CD4-positive, alpha-beta memory T cell (primary cell): Measurements from ENCODE around the gene SEC22C. TPM values are rescaled to one million over a fixed set of nuclear protein-coding genes. Genes with fewer than 3 reads are reported as not detected.

Experiments used
- CTCF ChIA-PET: fragments of 350-600 bp; sonication (Branson Sonifier 250); formaldehyde crosslinking; loops from one replicate; lab custom pipeline; 2021; ENCODE audit warnings: inconsistent platforms; ENCODE audit not compliant: partially characterized antibody; lab: Charles Lee
- POLR2A ChIA-PET: fragments of 350-600 bp; sonication (Branson Sonifier 250); formaldehyde crosslinking; loops from one replicate; lab custom pipeline; 2021; ENCODE audit not compliant: partially characterized antibody; lab: Charles Lee
- DNase-seq, 5 donors: peaks; one replicate each; pipeline versions ENCODE4 v3.0.0 to v3.0.0-alpha.2; 2020 to 2022; ENCODE audit warnings: mixed read lengths in 1 of 5
- H3K27ac ChIP-seq: one replicate; pipeline ENCODE4 v1.7.0; 2013; ENCODE audit warnings: low read depth, low read length
- H3K27me3 ChIP-seq: 2 replicates; pipeline ENCODE4 v1.7.0; 2013; ENCODE audit warnings: mild to moderate bottlenecking, low read length, moderate library complexity; ENCODE audit not compliant: insufficient read depth
- H3K36me3 ChIP-seq: 2 replicates; pipeline ENCODE4 v1.7.0; 2013; ENCODE audit warnings: mild to moderate bottlenecking, low read length, moderate library complexity; ENCODE audit not compliant: insufficient read depth
- H3K4me1 ChIP-seq: 2 replicates; pipeline ENCODE4 v1.7.0; 2013; ENCODE audit warnings: mild to moderate bottlenecking, low read length, moderate library complexity; ENCODE audit not compliant: insufficient read depth
- H3K4me3 ChIP-seq, 2 donors: one replicate each; pipeline ENCODE4 v1.7.0; 2013; ENCODE audit warnings: low read length in 2 of 2, mild to moderate bottlenecking in 1 of 2
- H3K9me3 ChIP-seq, 2 donors: one replicate each; pipeline ENCODE4 v1.7.0; 2013; ENCODE audit warnings: low read length in 2 of 2, control low read depth in 1 of 2; ENCODE audit not compliant: control insufficient read depth in 1 of 2
- H3K27ac Mint-ChIP-seq, 7 donors: one replicate each; pipeline ENCODE4 v1.8.0; 2020 to 2021; ENCODE audit warnings: mixed read lengths in 7 of 7, mild to moderate bottlenecking in 6 of 7, inconsistent platforms in 3 of 7, moderate library complexity in 3 of 7
- H3K27me3 Mint-ChIP-seq, 2 donors: one replicate each; pipeline ENCODE4 v1.8.0; 2020 to 2021; ENCODE audit warnings: mixed read lengths in 2 of 2
- H3K36me3 Mint-ChIP-seq, 2 donors: one replicate each; pipeline ENCODE4 v1.8.0; 2020 to 2021; ENCODE audit warnings: mixed read lengths in 2 of 2, inconsistent platforms in 1 of 2, mild to moderate bottlenecking in 1 of 2
- H3K4me1 Mint-ChIP-seq, 4 donors: one replicate each; pipeline ENCODE4 v1.8.0; 2020 to 2021; ENCODE audit warnings: mixed read lengths in 4 of 4, mild to moderate bottlenecking in 1 of 4
- H3K4me3 Mint-ChIP-seq, 8 donors: one replicate each; pipeline ENCODE4 v1.8.0; 2020 to 2021; ENCODE audit warnings: mixed read lengths in 8 of 8, mild to moderate bottlenecking in 7 of 8, moderate library complexity in 6 of 8, inconsistent platforms in 3 of 8
- H3K9me3 Mint-ChIP-seq, 8 donors: one replicate each; pipeline ENCODE4 v1.8.0; 2020 to 2021; ENCODE audit warnings: mixed read lengths in 8 of 8, mild to moderate bottlenecking in 5 of 8, inconsistent platforms in 3 of 8, moderate library complexity in 1 of 8
- intact Hi-C: fragments of 100-400 bp; cut with micrococcal nuclease; formaldehyde crosslinking; loops from one replicate; pipeline ENCODE4 v1.15.1; 2023
- polyA plus RNA-seq, 2 donors: library from polyadenylated mRNA; unstranded; fragments of 300-500 nt; fragmentation: Illumina TruSeq; gene quantifications; one replicate each; pipeline ENCODE4 v1.2.3, GENCODE V29; 2021
- total RNA-seq, 2 experiments: library from RNA; stranded (reverse); gene quantifications; one replicate each; pipeline ENCODE4 v1.2.3, GENCODE V29; 2021

SEC22C gene
- total and polyA plus RNA-seq, 4 experiments from 2014 or later: 53.1 to 70.3 (median 56.2) TPM

DNA sequence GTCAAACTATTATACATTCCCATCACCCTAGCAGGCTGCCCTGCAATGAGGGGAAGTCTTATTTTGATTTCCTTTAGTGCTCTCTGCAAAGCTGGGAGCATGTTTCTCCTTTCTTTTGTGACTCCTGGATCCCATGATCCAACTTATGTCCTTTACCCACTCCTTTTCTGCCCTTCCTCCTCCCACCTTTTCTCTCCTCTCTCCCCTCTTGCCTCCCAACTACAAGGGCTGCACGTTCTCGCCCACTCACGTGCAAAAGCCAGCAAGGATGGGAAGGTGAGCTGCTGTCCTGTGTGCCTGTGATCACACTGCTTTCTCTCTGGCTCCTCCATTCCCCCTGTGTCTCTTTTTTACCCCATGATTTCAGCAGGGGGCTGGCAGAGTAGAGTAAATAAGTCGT is 73.2 kb downstream of the SEC22C start:
- peaks cover 33 to 78% (median 52%) of the 10 kb centered on the region in 4 donors for H3K4me1 Mint-ChIP-seq
- H3K27me3 Mint-ChIP-seq: no peaks in the 10 kb centered on the region
- Histone ChIP-seq H3K4me3 (no peak overlapping the region), H3K9me3 (no peaks in the 10 kb centered on the region), H3K36me3 (no peaks in the 10 kb centered on the region), H3K4me1 (peaks cover 54% of the 10 kb centered on the region), H3K27me3 (no peaks in the 10 kb centered on the region), H3K27ac (no peak overlapping the region)
- peaks cover 8 to 10% of the 10 kb centered on the region in 2 donors for H3K36me3 Mint-ChIP-seq
- ChIA-PET CTCF (interaction anchor here (1.1 to 50.4 kb wide), 4 partner anchors 8 to 35 kb away, joined by 3 to 1823 read pairs (median 4); no protein-coding TSS in a partner anchor), POLR2A (interaction anchor here (1.1 to 2.2 kb wide), 3 partner anchors 18 to 32 kb away, joined by 3 to 9 read pairs (median 3); no protein-coding TSS in a partner anchor)
- peak overlapping the region in 2 of 8 donors; percentile 16 to 35 for H3K4me3 Mint-ChIP-seq
- peak overlapping the region in 5 of 7 donors; percentile 40 to 70 (median 48) for H3K27ac Mint-ChIP-seq
- no peak for DNase-seq
- no peaks in the 10 kb centered on the region for H3K9me3 Mint-ChIP-seq
- intact Hi-C loops: no loop called here

DNA sequence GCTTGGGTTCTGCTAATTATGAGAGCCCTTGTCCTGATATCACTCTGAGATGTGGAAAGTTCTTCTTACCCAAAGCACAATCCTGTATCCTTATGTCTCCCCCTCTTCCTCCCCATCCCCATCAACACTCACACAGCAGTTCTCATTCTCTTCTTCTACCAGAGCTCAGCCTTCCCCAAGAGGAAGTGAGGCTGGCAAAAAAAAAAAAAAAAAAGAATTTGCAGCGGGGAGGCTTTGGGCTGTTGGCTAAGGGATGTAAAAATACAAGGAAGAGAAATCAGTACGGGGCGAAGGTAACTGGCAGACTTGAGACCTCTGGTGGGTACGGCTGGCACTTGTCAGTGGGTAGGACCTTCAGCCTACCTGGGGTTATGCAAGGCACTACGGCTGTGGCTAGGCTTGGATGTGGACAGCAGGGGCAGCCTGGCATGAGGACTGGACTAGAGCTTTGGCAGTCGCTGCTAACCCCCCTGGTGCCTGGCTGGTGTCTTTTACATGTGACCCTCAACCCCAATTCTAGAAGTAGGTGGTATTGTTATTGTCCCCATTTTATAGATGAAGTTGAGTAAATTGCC is 73.9 kb downstream of the SEC22C start:
- intact Hi-C loops: no loop called here
- CTCF ChIA-PET: interaction anchor here (1.1 to 50.4 kb wide), 5 partner anchors 9 to 36 kb away, joined by 3 to 1823 read pairs (median 4); no protein-coding TSS in a partner anchor
- peaks cover 40 to 83% (median 57%) of the 10 kb centered on the region in 4 donors for H3K4me1 Mint-ChIP-seq
- DNase-seq: no peak
- no peaks in the 10 kb centered on the region for H3K9me3 Mint-ChIP-seq
- H3K36me3 Mint-ChIP-seq: peaks cover 8 to 14% of the 10 kb centered on the region in 2 donors
- Histone ChIP-seq H3K27ac (no peak overlapping the region), H3K4me3 (no peak overlapping the region), H3K4me1 (peaks cover 61% of the 10 kb centered on the region), H3K36me3 (no peaks in the 10 kb centered on the region), H3K27me3 (no peaks in the 10 kb centered on the region), H3K9me3 (no peaks in the 10 kb centered on the region)
- no peaks in the 10 kb centered on the region for H3K27me3 Mint-ChIP-seq
- H3K27ac Mint-ChIP-seq: peak overlapping the region; percentile 24 to 92 (median 77)
- POLR2A ChIA-PET: interaction anchor here (1.1 to 2.2 kb wide), 3 partner anchors 19 to 32 kb away, joined by 3 to 9 read pairs (median 3); no protein-coding TSS in a partner anchor
- H3K4me3 Mint-ChIP-seq: peak overlapping the region in 7 of 8 donors; percentile 1 to 75 (median 66)

DNA sequence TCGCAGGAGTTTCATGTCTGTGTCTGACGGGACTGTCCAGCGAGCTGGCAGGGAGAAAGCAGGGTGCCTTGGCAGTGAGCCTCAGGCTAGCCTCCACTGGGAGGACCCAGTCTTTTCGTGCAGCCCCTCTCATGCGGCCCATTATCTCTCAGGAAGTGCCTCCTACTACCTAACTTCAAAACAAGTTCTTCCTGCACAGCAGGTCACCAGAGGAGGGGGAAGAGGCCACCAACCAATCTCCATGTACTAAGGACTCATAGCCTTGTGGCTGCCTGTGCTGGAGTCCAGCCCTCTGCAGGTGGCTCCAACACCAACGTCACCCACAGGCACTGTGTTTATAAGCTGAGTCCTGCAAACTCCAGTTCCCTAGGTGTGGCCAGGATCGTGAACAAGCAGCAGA is 74.5 kb downstream of the SEC22C start:
- POLR2A ChIA-PET: interaction anchor here (1.3 to 2.2 kb wide), 2 partner anchors 20 to 33 kb away, joined by 3 to 9 read pairs; no protein-coding TSS in a partner anchor
- intact Hi-C loops: no loop called here

DNA sequence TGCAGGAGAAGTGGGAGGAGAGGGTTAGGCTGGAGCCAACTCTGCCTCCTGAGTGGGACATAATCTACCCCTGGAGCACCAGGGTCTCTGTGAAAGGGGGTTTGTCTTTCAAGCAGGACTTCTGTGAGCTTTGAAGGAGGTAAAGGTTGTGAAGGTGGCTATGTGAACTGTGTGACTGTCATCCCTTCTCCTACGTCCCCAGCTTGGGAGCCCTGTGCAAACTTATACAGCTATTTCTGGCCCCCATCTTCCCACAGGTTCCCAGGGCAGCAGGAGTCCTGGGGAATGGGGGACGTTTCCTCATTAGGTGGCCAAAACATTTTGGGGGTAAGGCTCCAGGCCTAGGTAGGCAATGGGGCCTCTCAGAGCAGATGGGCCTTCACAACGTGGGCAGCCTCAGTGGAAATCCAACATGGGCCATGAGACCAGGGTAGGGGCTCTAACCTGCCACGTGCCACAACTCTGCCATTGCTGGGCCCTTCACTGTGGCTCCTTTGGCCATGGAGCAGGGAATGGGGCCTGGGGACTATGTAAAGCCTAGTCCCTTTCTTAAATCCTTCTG is 75.8 kb downstream of the SEC22C start:
- H3K27ac ChIP-seq: no peak overlapping the region
- peak overlapping the region; percentile 35 to 88 (median 68) for H3K27ac Mint-ChIP-seq

More for the DNA sequence above, 74.5 kb downstream of the SEC22C start:
- Histone ChIP-seq H3K36me3 (no peaks in the 10 kb centered on the region), H3K27me3 (no peaks in the 10 kb centered on the region), H3K4me3 (no peak overlapping the region), H3K27ac (no peak overlapping the region), H3K4me1 (peaks cover 62% of the 10 kb centered on the region), H3K9me3 (no peaks in the 10 kb centered on the region)
- Mint-ChIP-seq H3K27me3 (peaks cover 0 to under 1% of the 10 kb centered on the region in 2 donors), H3K27ac (peak overlapping the region; percentile 24 to 92 (median 77)), H3K4me1 (peaks cover 41 to 85% (median 59%) of the 10 kb centered on the region in 4 donors), H3K4me3 (peak overlapping the region in 6 of 8 donors; percentile 41 to 75 (median 68)), H3K36me3 (peaks cover 8 to 15% of the 10 kb centered on the region in 2 donors), H3K9me3 (no peaks in the 10 kb centered on the region)
- CTCF ChIA-PET: interaction anchor here (1.2 to 50.4 kb wide), 3 partner anchors 11 to 37 kb away, joined by 4 to 1823 read pairs (median 5); no protein-coding TSS in a partner anchor
- DNase-seq: no peak

DNA sequence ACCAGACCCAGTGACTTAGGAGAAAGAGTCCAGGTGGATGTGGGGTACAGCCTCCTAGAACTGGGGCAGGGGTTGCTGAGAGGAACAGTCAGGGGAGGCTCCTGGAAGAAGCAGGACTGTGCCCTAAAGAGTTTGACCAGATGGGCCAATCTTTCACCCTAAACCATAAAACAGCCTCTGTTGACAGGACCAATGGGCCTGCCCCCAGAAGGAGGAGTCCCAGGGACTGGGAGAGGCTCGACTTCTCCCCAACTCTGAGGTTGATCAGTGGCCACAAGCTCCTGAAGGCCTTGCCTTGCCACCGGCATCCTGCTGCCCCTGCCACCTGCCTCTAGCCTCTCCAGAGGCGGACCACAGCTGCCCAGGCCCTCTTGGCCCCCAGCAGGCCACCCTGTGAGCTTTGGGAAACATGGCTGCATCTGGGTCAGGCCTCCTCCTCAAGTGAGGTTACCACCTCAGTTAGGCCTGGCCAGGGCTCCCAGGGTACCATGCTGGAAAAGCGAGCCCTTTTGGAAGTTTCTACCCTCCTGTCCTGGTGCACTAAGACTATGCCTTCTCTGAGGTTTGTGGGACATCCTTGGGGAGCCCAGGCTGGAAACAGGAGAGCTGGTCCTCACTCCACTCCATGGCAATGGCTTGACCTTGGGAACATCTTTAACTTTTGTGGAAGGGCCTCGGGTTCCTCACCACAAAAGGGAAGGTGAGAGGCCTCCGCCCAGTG is 76.5 kb downstream of the SEC22C start:
- H3K27me3 Mint-ChIP-seq: peaks cover 2 to 7% of the 10 kb centered on the region in 2 donors
- H3K27me3 ChIP-seq: peaks cover 9% of the 10 kb centered on the region
- no peaks in the 10 kb centered on the region for H3K36me3 ChIP-seq
- H3K4me1 Mint-ChIP-seq: peaks cover 40 to 84% (median 64%) of the 10 kb centered on the region in 4 donors
- no peak overlapping the region for H3K27ac ChIP-seq
- H3K4me1 ChIP-seq: peaks cover 66% of the 10 kb centered on the region
- peak overlapping the region in 2 of 8 donors; percentile 17 to 20 for H3K4me3 Mint-ChIP-seq
- H3K9me3 ChIP-seq: no peaks in the 10 kb centered on the region
- ChIA-PET POLR2A (interaction anchor here (1.1 to 2.1 kb wide), 2 partner anchors 21 to 30 kb away, joined by 3 to 4 read pairs; no protein-coding TSS in a partner anchor), CTCF (interaction anchor here (1.3 to 50.4 kb wide), 2 partner anchors 13 to 39 kb away, joined by 3 to 1823 read pairs; no protein-coding TSS in a partner anchor)
- no peaks in the 10 kb centered on the region for H3K9me3 Mint-ChIP-seq
- H3K27ac Mint-ChIP-seq: peak overlapping the region in 6 of 7 donors; percentile 12 to 88 (median 55)
- peaks cover 5 to 15% of the 10 kb centered on the region in 2 donors for H3K36me3 Mint-ChIP-seq
- intact Hi-C loops: no loop called here
- H3K4me3 ChIP-seq: no peak overlapping the region
- no peak for DNase-seq

More for the DNA sequence above, 75.8 kb downstream of the SEC22C start:
- ChIA-PET CTCF (interaction anchor here (50.4 kb wide), 1 partner anchor 38 kb away, joined by 1823 read pairs; no protein-coding TSS in a partner anchor), POLR2A (interaction anchor here (1.1 to 2.1 kb wide), 2 partner anchors 20 to 30 kb away, joined by 3 to 4 read pairs; no protein-coding TSS in a partner anchor)
- H3K36me3 ChIP-seq: no peaks in the 10 kb centered on the region
- Mint-ChIP-seq H3K9me3 (no peaks in the 10 kb centered on the region), H3K4me1 (peaks cover 40 to 83% (median 62%) of the 10 kb centered on the region in 4 donors), H3K4me3 (peak overlapping the region in 1 of 8 donors; percentile 75), H3K27me3 (peaks cover under 1 to 3% of the 10 kb centered on the region in 2 donors), H3K36me3 (peaks cover 8 to 15% of the 10 kb centered on the region in 2 donors)
- intact Hi-C loops: no loop called here
- H3K4me3 ChIP-seq: no peak overlapping the region
- peaks cover 3% of the 10 kb centered on the region for H3K27me3 ChIP-seq
- no peaks in the 10 kb centered on the region for H3K9me3 ChIP-seq
- H3K4me1 ChIP-seq: peaks cover 65% of the 10 kb centered on the region
- no peak for DNase-seq

DNA sequence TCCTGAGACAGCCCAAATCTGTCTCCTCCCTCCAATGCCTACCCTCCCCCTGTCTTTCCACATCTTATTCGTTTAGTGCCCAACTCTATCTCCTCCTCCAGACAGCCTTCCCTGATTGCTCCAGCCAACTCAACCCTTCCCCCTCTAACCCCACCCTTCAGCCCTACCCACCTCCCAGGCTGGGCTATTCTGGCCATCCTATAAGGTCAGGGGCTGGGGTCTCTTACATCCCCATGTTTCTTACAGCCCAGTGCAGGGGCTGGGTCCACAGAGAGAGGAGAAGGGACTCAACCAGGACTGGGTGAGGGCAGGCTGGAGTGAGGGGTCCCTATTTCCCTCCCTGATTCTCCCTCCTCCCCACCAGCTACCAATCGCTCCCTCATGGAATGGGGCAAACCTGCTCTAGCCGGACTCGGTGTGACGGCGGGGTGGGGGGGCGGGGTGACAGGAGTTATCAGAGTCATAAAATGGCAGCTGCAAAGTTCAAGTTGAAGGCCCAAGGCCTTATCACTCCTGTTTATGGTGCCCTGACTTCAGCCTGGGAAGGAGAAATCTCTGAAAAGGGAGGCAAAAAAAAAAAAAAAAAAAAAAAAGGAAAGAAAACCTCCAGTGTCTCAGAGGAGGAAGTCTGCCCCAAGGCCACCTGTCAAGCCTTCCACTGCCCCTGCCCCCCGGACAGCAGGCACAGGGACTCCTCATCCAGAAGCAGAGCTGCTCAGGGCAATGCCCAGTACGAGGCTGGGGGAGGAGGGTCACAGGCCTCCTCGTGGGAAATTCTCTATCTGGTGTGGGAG is 77.2 kb downstream of the SEC22C start:
- CTCF ChIA-PET: interaction anchor here (1.0 to 50.4 kb wide), 3 partner anchors 14 to 39 kb away, joined by 3 to 1823 read pairs (median 3); no protein-coding TSS in a partner anchor
- Histone ChIP-seq H3K27ac (no peak overlapping the region), H3K9me3 (no peaks in the 10 kb centered on the region), H3K27me3 (peaks cover 9% of the 10 kb centered on the region), H3K4me1 (peaks cover 66% of the 10 kb centered on the region), H3K4me3 (no peak overlapping the region), H3K36me3 (no peaks in the 10 kb centered on the region)
- Mint-ChIP-seq H3K4me1 (peaks cover 37 to 77% (median 58%) of the 10 kb centered on the region in 4 donors), H3K36me3 (peaks cover 0 to 10% of the 10 kb centered on the region in 2 donors), H3K27me3 (peaks cover 6 to 7% of the 10 kb centered on the region in 2 donors), H3K4me3 (peak overlapping the region in 7 of 8 donors; percentile 86 to 92 (median 89)), H3K9me3 (no peaks in the 10 kb centered on the region), H3K27ac (peak overlapping the region; percentile 12 to 93 (median 83))
- DNase-seq: no peak
- POLR2A ChIA-PET: interaction anchor here (1.1 to 2.1 kb wide), 3 partner anchors 22 to 31 kb away, joined by 3 to 4 read pairs (median 4); no protein-coding TSS in a partner anchor
- intact Hi-C loops: loop anchor here (5.0 kb wide), 1 partner anchor 253 kb away; no protein-coding TSS in a partner anchor
